Upper lobe of right lung (tissue), 1 donor: ENCODE data around the gene C2orf80. TPM values are rescaled to one million over a fixed set of nuclear protein-coding genes. Genes with fewer than 3 reads are reported as not detected.
A peak's percentile ranks its signal among the peaks of the same experiment; 100 is the strongest.
"Not testable (repeated sequence)": the region's sequence is repeated elsewhere in the genome, so short reads cannot be mapped to it uniquely, and the experiment has no call there.

ENCODE experiments used
- ATAC-seq: fragments of 200-7000 bp; cut with Tn5 transposase; one replicate; pipeline ENCODE4 v1.9.1; 2020; ENCODE audit warnings: mild to moderate bottlenecking, moderate library complexity
- DNase-seq: peaks from one replicate; pipeline ENCODE4 v3.0.0-alpha.2; 2020
- H3K27ac ChIP-seq: fragments of 200-600 bp; one replicate; pipeline ENCODE4 v1.8.0; 2022
- H3K27me3 ChIP-seq: fragments of 200-600 bp; one replicate; pipeline ENCODE4 v1.8.0; 2022; ENCODE audit warnings: mild to moderate bottlenecking
- H3K36me3 ChIP-seq: fragments of 200-600 bp; one replicate; pipeline ENCODE4 v1.8.0; 2022
- H3K4me1 ChIP-seq: fragments of 200-600 bp; one replicate; pipeline ENCODE4 v1.8.0; 2022
- H3K4me3 ChIP-seq: fragments of 200-600 bp; one replicate; pipeline ENCODE4 v1.8.0; 2022; ENCODE audit warnings: mild to moderate bottlenecking
- H3K9me3 ChIP-seq: fragments of 200-600 bp; one replicate; pipeline ENCODE4 v1.8.0; 2022
- CTCF ChIP-seq: fragments of 200-600 bp; IDR thresholded peaks from one replicate; pipeline ENCODE4 v1.8.0; 2022; ENCODE audit warnings: antibody characterized with exemption
- intact Hi-C: fragments of 100-400 bp; cut with DNase I; formaldehyde crosslinking; loops from one replicate; pipeline ENCODE4 v1.11.0; 2022
- total RNA-seq: library from RNA; stranded (reverse); fragmentation: NEBNext Ultra II Directional; extraction: Animal tissue kit (Norgen Biotek cat#: 25700); gene quantifications from one replicate; pipeline ENCODE4 v1.2.1, GENCODE V29; 2021
- donor health status: DM: no; HTN: yes; CAD: no; lungs with severe emphysema.

C2orf80 gene
- total RNA-seq, 1 donor from 2014 or later, result not detected

- Histone ChIP-seq H3K9me3 (no peaks in the 10 kb centered on the region), H3K36me3 (no peaks in the 10 kb centered on the region), H3K27me3 (no peaks in the 10 kb centered on the region), H3K27ac (no peak overlapping the region), H3K4me1 (no peaks in the 10 kb centered on the region), H3K4me3 (no peak overlapping the region)
- TF ChIP-seq CTCF, result no peak
- intact Hi-C loops, result no loop called here
- ATAC-seq (no peak), DNase-seq (no peak)
These were observed 35.0 kb upstream of the C2orf80 start for GRCh38 chr2:208224802-208225201.

- Histone ChIP-seq H3K27ac (no peak overlapping the region), H3K36me3 (no peaks in the 10 kb centered on the region), H3K4me3 (no peak overlapping the region), H3K27me3 (no peaks in the 10 kb centered on the region), H3K9me3 (no peaks in the 10 kb centered on the region), H3K4me1 (no peaks in the 10 kb centered on the region)
- ATAC-seq (no peak), DNase-seq (no peak)
- no peak for TF ChIP-seq CTCF
- intact Hi-C loops, result no loop called here
These were observed 32.5 kb upstream of the C2orf80 start for GRCh38 chr2:208222351-208222750.

GRCh38 chr2:208221873-208222272 is 32.0 kb upstream of the C2orf80 start:
- H3K27me3 ChIP-seq, ATAC-seq, DNase-seq, H3K27ac ChIP-seq, H3K4me1 ChIP-seq, H3K36me3 ChIP-seq, intact Hi-C loops, H3K4me3 ChIP-seq, H3K9me3 ChIP-seq: not testable (repeated sequence)

- ATAC-seq, result no peak
- H3K9me3 ChIP-seq, result no peaks in the 10 kb centered on the region
- H3K36me3 ChIP-seq, result no peaks in the 10 kb centered on the region
- H3K4me1 ChIP-seq, result no peaks in the 10 kb centered on the region
- DNase-seq, result no peak
- no peak for TF ChIP-seq CTCF
- intact Hi-C loops, result no loop called here
- no peaks in the 10 kb centered on the region for H3K27me3 ChIP-seq
- no peak overlapping the region for H3K27ac ChIP-seq
- no peak overlapping the region for H3K4me3 ChIP-seq
These were observed 21.0 kb upstream of the C2orf80 start for GRCh38 chr2:208210688-208211451.

- TF ChIP-seq CTCF, result no peak
- no peaks in the 10 kb centered on the region for H3K9me3 ChIP-seq
- no peaks in the 10 kb centered on the region for H3K4me1 ChIP-seq
- H3K36me3 ChIP-seq, result no peaks in the 10 kb centered on the region
- DNase-seq (no peak), ATAC-seq (peak; percentile 36)
- no peaks in the 10 kb centered on the region for H3K27me3 ChIP-seq
- H3K27ac ChIP-seq, result no peak overlapping the region
- no peak overlapping the region for H3K4me3 ChIP-seq
- intact Hi-C loops, result no loop called here
These were observed 18.7 kb upstream of the C2orf80 start for GRCh38 chr2:208208335-208209085.

GRCh38 chr2:208207769-208208168 is 17.9 kb upstream of the C2orf80 start:
- no peaks in the 10 kb centered on the region for H3K9me3 ChIP-seq
- ATAC-seq, result no peak

More at GRCh38 chr2:208207769-208208168, 17.9 kb upstream of the C2orf80 start:
- H3K27ac ChIP-seq, result no peak overlapping the region
- H3K4me1 ChIP-seq, result no peaks in the 10 kb centered on the region
- intact Hi-C loops, result no loop called here
- no peak overlapping the region for H3K4me3 ChIP-seq
- TF ChIP-seq CTCF, result no peak
- H3K36me3 ChIP-seq, result no peaks in the 10 kb centered on the region
- no peak for DNase-seq
- no peaks in the 10 kb centered on the region for H3K27me3 ChIP-seq
